Ishikawa (cell line): ENCODE measurements around the gene CACNA1D.

Source experiments
- CEBPB ChIP-seq: IDR thresholded peaks from 2 replicates; pipeline ENCODE4 v1.6.1; 2012
- CREB1 ChIP-seq: IDR thresholded peaks from 2 replicates; pipeline ENCODE4 v1.6.1; 2012; ENCODE audit warnings: low read depth
- EGR1 ChIP-seq: IDR thresholded peaks from 2 replicates; pipeline ENCODE4 v1.6.1; 2012
- EP300 ChIP-seq: IDR thresholded peaks from 2 replicates; pipeline ENCODE4 v1.6.1; 2012; ENCODE audit warnings: borderline replicate concordance
- FOXM1 ChIP-seq: IDR thresholded peaks from 2 replicates; pipeline ENCODE4 v1.6.1; 2012; ENCODE audit warnings: low read depth, borderline replicate concordance
- NFIC ChIP-seq: IDR thresholded peaks from 2 replicates; pipeline ENCODE4 v1.6.1; 2012
- RAD21 ChIP-seq: IDR thresholded peaks from 2 replicates; pipeline ENCODE4 v1.6.1; 2012; ENCODE audit warnings: low read depth
- REST ChIP-seq: IDR thresholded peaks from 2 replicates; pipeline ENCODE4 v1.6.1; 2012; ENCODE audit warnings: low read depth, mild to moderate bottlenecking
- TAF1 ChIP-seq: IDR thresholded peaks from 2 replicates; pipeline ENCODE4 v1.6.1; 2012; ENCODE audit warnings: low read depth, mild to moderate bottlenecking
- TCF12 ChIP-seq: IDR thresholded peaks from 2 replicates; pipeline ENCODE4 v1.6.1; 2012; ENCODE audit warnings: low read depth
- TEAD4 ChIP-seq: IDR thresholded peaks from 2 replicates; pipeline ENCODE4 v1.6.1; 2012
- USF1 ChIP-seq: IDR thresholded peaks from 2 replicates; pipeline ENCODE4 v1.6.1; 2012
- YY1 ChIP-seq: IDR thresholded peaks from 2 replicates; pipeline ENCODE4 v1.6.1; 2012; ENCODE audit warnings: low read depth
- ZBTB7A ChIP-seq: IDR thresholded peaks from 2 replicates; pipeline ENCODE4 v1.6.1; 2012; ENCODE audit warnings: low read depth
- TF ChIP-seq, protein P1 (sequence below): IDR thresholded peaks from 2 replicates; pipeline ENCODE4 v1.6.1; 2012

Gene CACNA1D

DNA sequence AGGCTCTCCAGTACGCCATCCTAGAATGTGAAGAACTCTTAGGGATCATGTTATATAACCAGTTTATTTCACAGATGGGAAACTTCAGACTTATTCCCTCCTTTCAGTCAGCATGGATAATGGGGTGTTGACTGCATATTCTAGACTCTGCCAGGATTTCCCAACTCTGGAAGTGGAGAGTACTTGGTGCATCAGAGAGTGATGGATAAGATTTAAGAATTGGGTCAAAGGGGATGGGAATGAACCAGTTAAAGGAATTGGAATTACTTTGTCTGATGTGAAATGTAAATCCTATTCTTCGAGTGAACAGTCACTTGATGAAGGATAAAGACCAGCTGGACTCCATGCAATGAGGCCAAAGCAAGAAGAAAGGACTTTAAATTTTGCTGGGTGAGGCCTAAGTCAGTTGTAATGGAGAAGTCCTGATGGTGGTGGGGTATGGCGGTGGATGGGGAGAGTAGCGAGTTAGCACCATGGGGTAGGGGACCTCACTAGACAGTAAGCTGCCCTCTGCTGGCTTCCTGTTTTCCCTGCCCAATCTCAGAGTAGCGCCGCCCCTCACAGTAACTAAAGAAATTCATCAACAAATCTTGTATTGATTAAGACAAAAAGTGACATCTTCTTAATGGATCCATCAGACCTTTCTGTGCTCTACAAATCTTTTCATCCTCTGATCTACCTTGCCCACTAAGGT, 7.3 kb upstream of the CACNA1D start:
- TF ChIP-seq TCF12: no peak
- no peak for TF ChIP-seq EP300
- no peak for TF ChIP-seq FOXM1
- no peak for TF ChIP-seq NFIC
- TF ChIP-seq TAF1: no peak
- TF ChIP-seq CEBPB: no peak
- TF ChIP-seq TEAD4: no peak
- TF ChIP-seq CREB1: no peak
- no peak for TF ChIP-seq EGR1
- no peak for TF ChIP-seq REST
- TF ChIP-seq, protein P1, sequence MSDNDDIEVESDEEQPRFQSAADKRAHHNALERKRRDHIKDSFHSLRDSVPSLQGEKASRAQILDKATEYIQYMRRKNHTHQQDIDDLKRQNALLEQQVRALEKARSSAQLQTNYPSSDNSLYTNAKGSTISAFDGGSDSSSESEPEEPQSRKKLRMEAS: no peak
- no peak for TF ChIP-seq RAD21
- TF ChIP-seq YY1: no peak
- TF ChIP-seq ZBTB7A: no peak
- no peak for TF ChIP-seq USF1

DNA sequence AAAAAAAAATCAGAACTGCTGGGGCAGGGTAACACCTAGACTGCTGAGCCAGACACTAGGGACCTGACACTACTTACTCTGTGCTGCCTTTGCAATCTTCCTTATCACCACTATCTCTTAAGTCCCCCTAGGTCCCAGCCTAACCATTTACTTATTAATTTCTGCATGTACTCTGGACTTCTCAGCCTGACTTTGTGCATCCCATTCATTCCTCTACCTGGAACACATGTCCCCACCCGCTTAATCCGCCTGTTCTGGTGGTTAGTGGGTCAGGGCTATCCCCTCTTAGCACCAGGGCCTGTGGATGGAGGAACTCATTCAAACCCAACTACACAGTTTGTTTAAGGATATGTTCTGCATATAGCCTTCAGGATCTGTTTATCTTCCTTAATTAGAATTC, 5.0 kb upstream of the CACNA1D start:
- TF ChIP-seq USF1 (no peak), CREB1 (no peak), REST (no peak)

DNA sequence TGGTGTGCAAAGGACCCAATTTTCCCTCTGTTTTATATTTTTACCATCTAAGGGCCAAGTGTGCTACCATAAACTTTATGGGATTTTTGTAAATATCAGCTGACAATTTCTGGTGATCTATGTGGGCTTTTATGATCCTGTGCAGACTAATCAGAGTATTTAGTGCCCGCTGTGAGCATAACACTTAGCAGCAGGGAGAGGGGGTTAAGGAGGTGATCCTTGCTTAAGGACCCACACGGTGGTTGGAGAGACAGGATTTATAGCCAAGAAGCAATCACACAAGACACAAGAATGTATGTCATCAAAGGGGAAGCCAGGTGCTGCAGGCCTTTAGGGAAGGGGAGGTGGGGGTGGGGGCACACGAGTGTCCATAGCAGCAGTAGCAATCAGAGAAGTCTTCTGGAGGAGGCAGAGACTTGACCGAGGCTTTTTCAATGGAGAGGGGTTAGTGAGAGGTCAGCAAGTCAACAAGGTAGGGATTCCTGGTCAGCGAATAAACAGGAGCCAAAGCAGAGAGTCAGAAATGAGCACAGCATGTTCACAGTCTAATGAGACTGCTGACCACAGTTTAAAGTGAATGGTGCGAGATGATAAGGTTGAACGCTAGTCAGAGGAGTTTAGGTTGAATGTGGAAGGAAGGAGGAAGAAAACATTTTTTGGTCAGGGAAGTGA, 4.5 kb upstream of the CACNA1D start:
- TF ChIP-seq CEBPB (no peak), TCF12 (no peak), TAF1 (no peak), EP300 (no peak), REST (no peak), FOXM1 (no peak), NFIC (no peak), EGR1 (no peak)
- TF ChIP-seq, protein P1: no peak

DNA sequence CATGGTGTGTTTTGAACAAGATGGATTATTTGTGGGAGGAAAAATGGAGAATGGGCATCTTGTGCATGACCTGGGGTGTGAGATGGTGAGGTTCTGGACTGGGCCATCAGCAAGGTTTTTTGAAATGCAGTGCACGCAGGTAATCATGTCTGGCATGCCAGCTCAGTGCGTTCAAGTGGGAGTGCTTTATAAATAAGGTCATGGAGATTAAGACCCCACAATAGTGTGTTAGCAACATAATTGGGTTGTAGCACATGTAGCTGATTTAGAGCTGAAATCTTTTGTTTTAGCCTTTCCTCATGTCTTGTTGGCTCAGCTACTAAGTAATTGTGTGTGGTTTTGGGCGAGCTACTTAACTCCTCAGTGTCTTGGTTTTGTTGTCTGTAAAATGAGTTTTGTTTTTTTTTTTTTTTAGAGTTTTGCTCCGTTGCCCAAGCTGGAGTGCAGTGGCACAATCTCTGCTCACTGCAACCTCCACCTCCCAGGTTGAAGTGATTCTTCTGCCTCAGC, 3.9 kb upstream of the CACNA1D start:
- TF ChIP-seq USF1 (no peak), REST (no peak), FOXM1 (no peak), EGR1 (no peak), TEAD4 (no peak), ZBTB7A (no peak), NFIC (no peak), CEBPB (no peak), CREB1 (no peak), EP300 (no peak), TCF12 (no peak), TAF1 (no peak), RAD21 (no peak), YY1 (no peak)
- TF ChIP-seq, protein P1: no peak
